GM12878 (cell line): ENCODE measurements around the gene PHKB. TPM values are rescaled to one million over a fixed set of nuclear protein-coding genes. Genes with fewer than 3 reads are reported as not detected.

Source experiments
- ATAC-seq: fragments of 200-7000 bp; cut with Tn5 transposase; 3 replicates; pipeline ENCODE4 v1.9.1; 2020; ENCODE audit warnings: mild to moderate bottlenecking, moderate library complexity
- BruUV-seq: library from RNA; stranded (reverse); fragments of 400-500 nt; replicated peaks from 2 replicates; lab custom pipeline; 2021; lab: Mats Ljungman, UMichigan
- CTCF ChIA-PET: fragments of 300-600 bp; sonication (Branson Sonifier 250); formaldehyde crosslinking; extraction: SDS; loops from one replicate; lab custom pipeline; 2021; ENCODE audit warnings: inconsistent platforms; lab: Yijun Ruan, JAX
- POLR2A ChIA-PET: fragments of 350-600 bp; formaldehyde crosslinking; extraction: SDS; loops from one replicate; lab custom pipeline; 2021; ENCODE audit warnings: inconsistent platforms; lab: Charles Lee
- RAD21 ChIA-PET: fragments of 300-600 bp; sonication (Branson Sonifier 250); formaldehyde crosslinking; loops from one replicate; lab custom pipeline; 2023; ENCODE audit warnings: antibody characterized with exemption; ENCODE audit not compliant: unreplicated experiment; lab: Charles Lee
- SMC1A ChIA-PET: fragments of 300-600 bp; sonication (Branson Sonifier 250); formaldehyde crosslinking; loops from one replicate; lab custom pipeline; 2023; ENCODE audit not compliant: unreplicated experiment, uncharacterized antibody; lab: Charles Lee
- DNase-seq: peaks from one replicate; pipeline ENCODE4 v3.0.0-alpha.2; 2011; ENCODE audit warnings: low read depth, low spot score
- FAIRE-seq: peaks from 3 replicates; lab custom pipeline; 2011; peaks lifted over from hg19 to GRCh38; lab: Jason Lieb, UNC
- H2AFZ ChIP-seq: 2 replicates; pipeline ENCODE4 v1.6.0; 2011; ENCODE audit warnings: low read depth, low read length, control low read depth; ENCODE audit not compliant: control insufficient read depth
- H3K27ac ChIP-seq: 2 replicates; pipeline ENCODE4 v1.5.1; 2011; ENCODE audit warnings: control low read depth; ENCODE audit not compliant: control insufficient read depth, insufficient read depth
- H3K27me3 ChIP-seq, 2 experiments: replicated peaks in 1 of 2; 2 replicates each; pipeline versions ENCODE4 v1.6.0 to v1.6.1; 2011; ENCODE audit warnings: low read length in 1 of 2; ENCODE audit not compliant: control insufficient read depth in 2 of 2, insufficient read depth in 2 of 2
- H3K36me3 ChIP-seq, 2 experiments: 2 replicates each; pipeline ENCODE4 v1.5.1; 2011; ENCODE audit warnings: low read length in 1 of 2; ENCODE audit not compliant: control insufficient read depth in 2 of 2, insufficient read depth in 2 of 2
- H3K4me1 ChIP-seq: 2 replicates; pipeline ENCODE4 v1.6.1; 2011; ENCODE audit warnings: mild to moderate bottlenecking, low read length, moderate library complexity, mixed read lengths; ENCODE audit not compliant: control insufficient read depth, insufficient read depth
- H3K4me2 ChIP-seq: 2 replicates; pipeline ENCODE4 v1.6.0; 2011; ENCODE audit warnings: control low read depth; ENCODE audit not compliant: control insufficient read depth, insufficient read depth
- H3K4me3 ChIP-seq: fragments of 200-600 bp; sonication (generic); 2 replicates; pipeline ENCODE4 v1.5.1; 2016
- H3K79me2 ChIP-seq: 2 replicates; pipeline ENCODE4 v1.6.0; 2011; ENCODE audit warnings: low read length; ENCODE audit not compliant: control insufficient read depth, insufficient read depth
- H3K9ac ChIP-seq: 2 replicates; pipeline ENCODE4 v1.8.0; 2011; ENCODE audit warnings: low read length, control low read depth, mixed read lengths; ENCODE audit not compliant: control insufficient read depth, insufficient read depth
- H3K9me3 ChIP-seq: replicated peaks from 3 replicates; pipeline ENCODE4 v1.5.1; 2011; ENCODE audit warnings: mild to moderate bottlenecking, low read length; ENCODE audit not compliant: control insufficient read depth, insufficient read depth
- H4K20me1 ChIP-seq: 2 replicates; pipeline ENCODE4 v1.6.0; 2011; ENCODE audit not compliant: control insufficient read depth, insufficient read depth
- BHLHE40 ChIP-seq, 2 experiments: fragments of 450-650 bp in 1 of 2; IDR thresholded peaks; 2 replicates each; pipeline ENCODE4 v1.6.1; 2011 to 2017; ENCODE audit warnings: low read depth in 2 of 2, borderline replicate concordance in 1 of 2, improper control_type of control experiment in 1 of 2, low read length in 1 of 2, mild to moderate bottlenecking in 1 of 2
- BRCA1 ChIP-seq: IDR thresholded peaks from 2 replicates; pipeline ENCODE4 v1.6.1; 2011; ENCODE audit warnings: low read depth, low read length, improper control_type of control experiment
- CEBPZ ChIP-seq: fragments of 150-350 bp; IDR thresholded peaks from 2 replicates; pipeline ENCODE4 v1.6.1; 2016; ENCODE audit warnings: low read depth, low read length
- CHD2 ChIP-seq: IDR thresholded peaks from 2 replicates; pipeline ENCODE4 v1.6.1; 2011; ENCODE audit warnings: low read depth, low read length, improper control_type of control experiment, borderline replicate concordance
- CHD4 ChIP-seq: fragments of 200-600 bp; sonication (generic); IDR thresholded peaks from 2 replicates; pipeline ENCODE4 v1.6.1; 2016; ENCODE audit warnings: mild to moderate bottlenecking
- EED ChIP-seq: sonication (generic); IDR thresholded peaks from 2 replicates; pipeline ENCODE4 v1.6.1; 2016; ENCODE audit warnings: antibody characterized with exemption, low read depth
- ETV6 ChIP-seq, 2 experiments: fragments of 450-650 bp in 1 of 2; IDR thresholded peaks in 1 of 2; conservative IDR thresholded peaks in 1 of 2; 2 replicates each; pipeline ENCODE4 v1.6.1; 2014; ENCODE audit warnings: antibody characterized with exemption in 1 of 2, borderline replicate concordance in 1 of 2, low read depth in 1 of 2, mild to moderate bottlenecking in 1 of 2, moderate library complexity in 1 of 2
- EZH2 ChIP-seq: IDR thresholded peaks from 2 replicates; pipeline ENCODE4 v1.6.1; 2012; ENCODE audit warnings: low read depth, mild to moderate bottlenecking, control low read depth, inconsistent platforms, low read length, borderline replicate concordance; ENCODE audit not compliant: control insufficient read depth
- FOXM1 ChIP-seq: IDR thresholded peaks from 2 replicates; pipeline ENCODE4 v1.6.1; 2012; ENCODE audit warnings: low read depth, mild to moderate bottlenecking, inconsistent platforms, low read length, moderate library complexity
- GATAD2B ChIP-seq: fragments of 450-650 bp; conservative IDR thresholded peaks from 2 replicates; pipeline ENCODE4 v1.6.1; 2017; ENCODE audit warnings: low read depth, mild to moderate bottlenecking, moderate library complexity
- HDAC2 ChIP-seq: fragments of 200-600 bp; sonication (generic); IDR thresholded peaks from 2 replicates; pipeline ENCODE4 v1.6.1; 2017
- MTA3 ChIP-seq: IDR thresholded peaks from 2 replicates; pipeline ENCODE4 v1.6.1; 2012; ENCODE audit warnings: low read length, inconsistent platforms, borderline replicate concordance
- NBN ChIP-seq: fragments of 450-650 bp; IDR thresholded peaks from 2 replicates; pipeline ENCODE4 v1.6.1; 2016
- NRF1 ChIP-seq: conservative IDR thresholded peaks from 2 replicates; pipeline ENCODE4 v1.6.1; 2011; ENCODE audit warnings: mild to moderate bottlenecking, low read depth, low read length, improper control_type of control experiment
- RFX5 ChIP-seq: IDR thresholded peaks from 2 replicates; pipeline ENCODE4 v1.6.1; 2011; ENCODE audit warnings: low read depth, low read length, improper control_type of control experiment
- SMC3 ChIP-seq: IDR thresholded peaks from 2 replicates; pipeline ENCODE4 v1.6.1; 2011; ENCODE audit warnings: low read length, improper control_type of control experiment, borderline replicate concordance
- SPI1 ChIP-seq: IDR thresholded peaks from 2 replicates; pipeline ENCODE4 v1.6.1; 2011; ENCODE audit warnings: low read depth, mild to moderate bottlenecking, low read length, moderate library complexity, borderline replicate concordance; ENCODE audit not compliant: insufficient read depth
- SREBF2 ChIP-seq: IDR thresholded peaks from 2 replicates; pipeline ENCODE4 v1.6.1; 2012; ENCODE audit warnings: mild to moderate bottlenecking, low read length
- STAT1 ChIP-seq: fragments of 450-650 bp; conservative IDR thresholded peaks from 2 replicates; pipeline ENCODE4 v1.6.1; 2014; ENCODE audit warnings: antibody characterized with exemption, mild to moderate bottlenecking
- STAT3 ChIP-seq: IDR thresholded peaks from 2 replicates; pipeline ENCODE4 v1.6.1; 2011; ENCODE audit warnings: low read depth, low read length, improper control_type of control experiment
- ZNF207 ChIP-seq: fragments of 450-650 bp; IDR thresholded peaks from 2 replicates; pipeline ENCODE4 v1.6.1; 2014; ENCODE audit warnings: antibody characterized with exemption, mild to moderate bottlenecking, borderline replicate concordance
- ZNF24 ChIP-seq: fragments of 450-650 bp; IDR thresholded peaks from 2 replicates; pipeline ENCODE4 v1.6.1; 2017; ENCODE audit warnings: antibody characterized with exemption, mild to moderate bottlenecking
- WGBS: methylation state at CpG from one replicate; pipeline ENCODE4 v1.1.6; 2016; ENCODE audit warnings: low lambda C conversion rate; ENCODE audit not compliant: insufficient replicate concordance, insufficient coverage; ENCODE audit errors: missing lambda C conversion rate; 5-methylcytosine and 5-hydroxymethylcytosine counted together
- in situ Hi-C: fragments of 300-500 bp; cut with MboI; formaldehyde crosslinking; loops from 9 replicates; pipeline ENCODE4 v1.14.3; 2018; ENCODE audit warnings: mixed read lengths
- intact Hi-C: fragments of 100-400 bp; cut with micrococcal nuclease; formaldehyde crosslinking; loops from one replicate; pipeline ENCODE4 v1.14.2; 2022; ENCODE audit not compliant: unreplicated experiment
- polyA plus RNA-seq, 11 experiments: library from polyadenylated mRNA; depleted of rRNA in 4 of 11; unstranded in 6 of 11; stranded (reverse) in 5 of 11; fragments of >200 nt; fragmentation: Nextera tagmentation in 4 of 11; fragmentation: Illumina TruSeq in 1 of 11; extraction: Ambion mirVana in 4 of 11; extraction: Trizol in 1 of 11; gene quantifications; 1 replicate in 1 of 11; 2 replicates in 10 of 11; pipeline versions ENCODE4 v1.2.1 to v1.2.3, GENCODE V29; 2011 to 2016; ENCODE audit warnings: inconsistent platforms in 2 of 11, missing spikeins in 2 of 11, low read depth in 1 of 11
- total RNA-seq, 4 experiments: library from RNA; depleted of rRNA in 3 of 4; stranded (reverse); fragments of >200 nt in 3 of 4; fragmentation: Illumina TruSeq in 1 of 4; extraction: Trizol in 1 of 4; gene quantifications; 2 replicates each; pipeline versions ENCODE4 v1.2.1 to v1.2.3, GENCODE V29; 2013 to 2021

PHKB gene
- total and polyA plus RNA-seq, 10 of the 15 experiments (the other 5 are each of a cell fraction or from before 2014, with no cell fraction given): 14.2 to 65.6 (median 37.0) TPM

GRCh38 chr16:47523342-47524006, 62.3 kb downstream of the PHKB start:
- WGBS: 5% methylated on average over 2 of the region's 2 CpGs
- H3K27me3 ChIP-seq: no peaks in the 10 kb centered on the region
- H3K9me3 ChIP-seq: no peaks in the 10 kb centered on the region; the same call in 1 of the 3 replicates
- H4K20me1 ChIP-seq: no peaks in the 10 kb centered on the region
- CTCF ChIA-PET: interaction anchor here (0.6 to 1.4 kb wide), 12 partner anchors 11 to 532 kb away, joined by 3 to 7 read pairs (median 3); no protein-coding TSS in a partner anchor
- FAIRE-seq: peak; percentile 99
- H3K79me2 ChIP-seq: no peaks in the 10 kb centered on the region
- H3K36me3 ChIP-seq: peaks cover 0 to 13% of the 10 kb centered on the region in 2 experiments; a peak in 3 of 4 replicates
- RAD21 ChIA-PET: interaction anchor here (0.8 to 2.6 kb wide), 23 partner anchors 10 to 382 kb away, joined by 3 to 46 read pairs (median 4); partner anchors contain the start of genes ITFG1, NETO2 and PHKB
- no TSS peak for BruUV-seq
- SMC1A ChIA-PET: interaction anchor here (0.5 to 2.7 kb wide), 33 partner anchors 9 to 392 kb away, joined by 3 to 45 read pairs (median 3); partner anchors contain the start of genes ITFG1, NETO2 and PHKB
- H3K9ac ChIP-seq: no peak overlapping the region
- H3K27ac ChIP-seq: peak overlapping the region; percentile 26
- no peak overlapping the region for H3K4me3 ChIP-seq
- no peak overlapping the region for H2AFZ ChIP-seq
- intact Hi-C loops (loop anchor here (5.0 kb wide), 1 partner anchor 49 kb away; no protein-coding TSS in a partner anchor), in situ Hi-C loops (no loop called here)
- peaks cover 6% of the 10 kb centered on the region; the same call in 1 of the 2 replicates for H3K4me1 ChIP-seq
- peak; percentile 100 for ATAC-seq
- POLR2A ChIA-PET: interaction anchor here (1.0 to 1.5 kb wide), 6 partner anchors 30 to 207 kb away, joined by 3 to 7 read pairs (median 4); partner anchors contain the start of genes ITFG1 and PHKB
- H3K4me2 ChIP-seq: no peak overlapping the region
- peak; percentile 78 for DNase-seq
- 0 out of 2 replicates have a peak, but pooled peaks have one; percentile 28 for TF ChIP-seq FOXM1
- TF ChIP-seq NRF1: no peak
- TF ChIP-seq SPI1: peak; percentile 96
- TF ChIP-seq CHD2: peak; percentile 33; the same call in 1 of the 2 replicates
- peak; percentile 51; the same call in 1 of the 2 replicates for TF ChIP-seq STAT3
- peak; percentile 41; the same call in 1 of the 2 replicates for TF ChIP-seq RFX5
- TF ChIP-seq EED: peak; percentile 55; the same call in 1 of the 2 replicates
- TF ChIP-seq SREBF2: no peak
- TF ChIP-seq SMC3: peak; percentile 20; the same call in 1 of the 2 replicates
- TF ChIP-seq NBN: no peak
- no peak for TF ChIP-seq MTA3
- TF ChIP-seq CEBPZ: no peak
- no peak for TF ChIP-seq ZNF207
- no peak for TF ChIP-seq HDAC2
- no peak for TF ChIP-seq GATAD2B
- no peak for TF ChIP-seq ZNF24
- no peak for TF ChIP-seq BHLHE40 (IDR thresholded peaks at IDR 0.05; ENCODE audit: borderline replicate concordance in 1 of 2, low read depth in 2 of 2, low read length in 1 of 2)
- no peak for TF ChIP-seq BRCA1
- no peak for TF ChIP-seq STAT1
- TF ChIP-seq CHD4: no peak
- peak in 1 of 2 experiments; percentile 85; a peak in 2 of 4 replicates for TF ChIP-seq ETV6 (conservative IDR thresholded peaks at IDR 0.05 in 1 of 2, IDR thresholded peaks at IDR 0.05 in 1 of 2; ENCODE audit: borderline replicate concordance in 1 of 2, low read depth in 1 of 2)
- no peak for TF ChIP-seq EZH2
